Osteoblast (primary cell): ENCODE data around the gene SERBP1. TPM values are rescaled to one million over a fixed set of nuclear protein-coding genes. Genes with fewer than 3 reads are reported as not detected.

Experiments
- DNase-seq: peaks from one replicate; pipeline ENCODE4 v3.0.0; 2011; ENCODE audit warnings: low spot score, mixed read lengths; ENCODE audit not compliant: insufficient read length; ENCODE audit errors: missing footprints
- H2AFZ ChIP-seq: 2 replicates; pipeline ENCODE4 v1.6.0; 2011; ENCODE audit warnings: mild to moderate bottlenecking, low read length
- H3K27ac ChIP-seq: 2 replicates; pipeline ENCODE4 v1.5.1; 2011; ENCODE audit warnings: mild to moderate bottlenecking, low read depth, low read length, moderate library complexity
- H3K27me3 ChIP-seq: 2 replicates; pipeline ENCODE4 v1.6.0; 2012; ENCODE audit warnings: mild to moderate bottlenecking, control low read depth, inconsistent platforms, low read length, moderate library complexity; ENCODE audit not compliant: insufficient read depth
- H3K36me3 ChIP-seq: 2 replicates; pipeline ENCODE4 v1.5.1; 2011; ENCODE audit warnings: mild to moderate bottlenecking, low read length, control low read depth, moderate library complexity; ENCODE audit not compliant: insufficient read depth
- H3K4me1 ChIP-seq: 2 replicates; pipeline ENCODE4 v1.5.1; 2011; ENCODE audit warnings: mild to moderate bottlenecking, low read length, control low read depth, moderate library complexity; ENCODE audit not compliant: insufficient read depth
- H3K4me2 ChIP-seq: 2 replicates; pipeline ENCODE4 v1.6.0; 2011; ENCODE audit warnings: mild to moderate bottlenecking, low read length; ENCODE audit not compliant: insufficient read depth
- H3K4me3 ChIP-seq: fragments of 200-600 bp; sonication (generic); 3 replicates; pipeline ENCODE4 v1.5.1; 2012; ENCODE audit warnings: mild to moderate bottlenecking, low read length, inconsistent platforms; ENCODE audit not compliant: insufficient read depth
- H3K79me2 ChIP-seq: 2 replicates; pipeline ENCODE4 v1.6.0; 2012; ENCODE audit warnings: mild to moderate bottlenecking, low read length, control low read depth, inconsistent platforms; ENCODE audit not compliant: insufficient read depth
- H3K9me3 ChIP-seq: 2 replicates; pipeline ENCODE4 v1.5.1; 2011; ENCODE audit warnings: low read depth, low read length, control low read depth
- H4K20me1 ChIP-seq: 2 replicates; pipeline ENCODE4 v1.6.0; 2012; ENCODE audit warnings: mild to moderate bottlenecking, low read length, control low read depth; ENCODE audit not compliant: insufficient read depth
- total RNA-seq: library from RNA; depleted of rRNA; stranded (reverse); fragments of >200 nt; gene quantifications from 2 replicates; pipeline ENCODE4 v1.2.3, GENCODE V29; 2012
- TF ChIP-seq, protein P1 (sequence below): IDR thresholded peaks from 2 replicates; pipeline ENCODE4 v1.5.1; 2011; ENCODE audit warnings: mild to moderate bottlenecking, low read depth, low read length, moderate library complexity; ENCODE audit errors: extremely low read depth

SERBP1 gene
- total RNA-seq, 1 donor = 161 TPM

GRCh38 chr1:67429011-67429527 is 1.1 kb downstream of the SERBP1 start:
- DNase-seq = peak; percentile 58
- TF ChIP-seq, protein P1, sequence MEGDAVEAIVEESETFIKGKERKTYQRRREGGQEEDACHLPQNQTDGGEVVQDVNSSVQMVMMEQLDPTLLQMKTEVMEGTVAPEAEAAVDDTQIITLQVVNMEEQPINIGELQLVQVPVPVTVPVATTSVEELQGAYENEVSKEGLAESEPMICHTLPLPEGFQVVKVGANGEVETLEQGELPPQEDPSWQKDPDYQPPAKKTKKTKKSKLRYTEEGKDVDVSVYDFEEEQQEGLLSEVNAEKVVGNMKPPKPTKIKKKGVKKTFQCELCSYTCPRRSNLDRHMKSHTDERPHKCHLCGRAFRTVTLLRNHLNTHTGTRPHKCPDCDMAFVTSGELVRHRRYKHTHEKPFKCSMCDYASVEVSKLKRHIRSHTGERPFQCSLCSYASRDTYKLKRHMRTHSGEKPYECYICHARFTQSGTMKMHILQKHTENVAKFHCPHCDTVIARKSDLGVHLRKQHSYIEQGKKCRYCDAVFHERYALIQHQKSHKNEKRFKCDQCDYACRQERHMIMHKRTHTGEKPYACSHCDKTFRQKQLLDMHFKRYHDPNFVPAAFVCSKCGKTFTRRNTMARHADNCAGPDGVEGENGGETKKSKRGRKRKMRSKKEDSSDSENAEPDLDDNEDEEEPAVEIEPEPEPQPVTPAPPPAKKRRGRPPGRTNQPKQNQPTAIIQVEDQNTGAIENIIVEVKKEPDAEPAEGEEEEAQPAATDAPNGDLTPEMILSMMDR = no peak
- no peak overlapping the region for H2AFZ ChIP-seq
- H3K27me3 ChIP-seq = no peaks in the 10 kb centered on the region
- H3K9me3 ChIP-seq = no peaks in the 10 kb centered on the region
- peaks cover 48% of the 10 kb centered on the region for H4K20me1 ChIP-seq
- H3K4me1 ChIP-seq = peaks cover 24% of the 10 kb centered on the region
- peaks cover 23% of the 10 kb centered on the region for H3K36me3 ChIP-seq
- H3K4me2 ChIP-seq = peak overlapping the region; percentile 93
- peak overlapping the region; percentile 82 for H3K27ac ChIP-seq
- peaks cover 60% of the 10 kb centered on the region for H3K79me2 ChIP-seq
- peak overlapping the region; percentile 97 for H3K4me3 ChIP-seq

GRCh38 chr1:67427947-67428346 is 2.3 kb downstream of the SERBP1 start:
- Histone ChIP-seq H3K9me3 (no peaks in the 10 kb centered on the region), H3K4me1 (peaks cover 24% of the 10 kb centered on the region), H3K27me3 (no peaks in the 10 kb centered on the region), H3K27ac (peak overlapping the region; percentile 82), H2AFZ (no peak overlapping the region), H3K36me3 (peaks cover 33% of the 10 kb centered on the region), H4K20me1 (peaks cover 48% of the 10 kb centered on the region), H3K4me3 (peak overlapping the region; percentile 97), H3K4me2 (peak overlapping the region; percentile 93), H3K79me2 (peaks cover 71% of the 10 kb centered on the region)
- no peak for DNase-seq
- TF ChIP-seq, protein P1 = no peak

DNA sequence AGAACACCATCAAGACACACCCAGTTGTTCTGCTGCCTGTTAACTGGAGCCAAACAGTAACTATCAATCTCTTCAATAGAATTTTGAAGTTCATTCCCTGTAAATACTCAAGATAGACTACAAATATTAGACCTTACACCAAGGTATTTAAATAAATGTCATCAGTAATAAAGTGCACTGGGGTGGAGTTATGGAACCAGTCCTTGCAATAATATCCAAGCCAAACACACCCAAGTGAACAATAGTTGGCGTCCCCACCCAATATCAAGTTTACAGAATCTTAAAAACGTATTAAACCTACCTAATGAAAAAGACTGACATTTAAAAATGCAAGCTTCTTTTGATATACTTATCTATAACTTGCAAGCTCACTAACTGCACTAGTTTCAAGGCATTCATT is 2.7 kb downstream of the SERBP1 start:
- Histone ChIP-seq H3K4me2 (peak overlapping the region; percentile 93), H3K36me3 (peaks cover 38% of the 10 kb centered on the region), H3K4me1 (peaks cover 24% of the 10 kb centered on the region), H3K79me2 (peaks cover 76% of the 10 kb centered on the region), H3K4me3 (peak overlapping the region; percentile 97), H3K9me3 (no peaks in the 10 kb centered on the region), H3K27ac (no peak overlapping the region), H3K27me3 (no peaks in the 10 kb centered on the region), H2AFZ (no peak overlapping the region), H4K20me1 (peaks cover 48% of the 10 kb centered on the region)
- TF ChIP-seq, protein P1 = no peak
- DNase-seq = no peak

DNA sequence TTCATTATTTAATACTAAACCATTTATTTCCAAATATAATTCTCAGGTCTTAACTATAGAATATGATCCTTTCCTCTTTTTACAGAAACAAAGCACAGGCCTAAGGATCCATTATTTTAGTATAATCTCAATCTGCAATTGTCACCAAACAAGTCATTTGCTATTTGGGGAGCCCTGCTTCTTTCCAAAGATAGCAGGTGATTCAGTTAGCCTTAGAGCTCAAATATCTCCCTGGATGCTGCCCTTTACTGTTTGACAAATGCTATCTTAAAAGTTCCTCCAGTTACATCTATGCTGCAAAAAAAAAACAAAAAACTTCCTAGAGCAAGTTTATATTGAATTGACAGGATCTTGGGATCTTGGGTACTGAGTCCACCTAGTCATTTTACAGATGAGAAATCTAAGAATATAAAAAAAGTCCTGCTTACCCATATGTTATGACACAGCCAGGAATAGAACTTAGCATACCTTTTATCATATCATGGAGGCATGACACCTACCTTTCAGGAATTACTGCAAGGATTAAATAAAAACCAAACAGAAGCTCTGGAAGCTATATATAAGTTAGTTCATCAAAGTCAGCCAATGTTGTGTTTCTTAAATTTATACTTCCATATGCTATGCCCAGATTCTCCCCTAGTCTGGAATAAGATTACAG is 9.2 kb downstream of the SERBP1 start:
- Histone ChIP-seq H4K20me1 (peaks cover 41% of the 10 kb centered on the region), H3K36me3 (peaks cover 99% of the 10 kb centered on the region), H3K27ac (no peak overlapping the region), H3K27me3 (no peaks in the 10 kb centered on the region), H3K4me2 (no peak overlapping the region), H3K4me1 (no peaks in the 10 kb centered on the region), H2AFZ (no peak overlapping the region), H3K4me3 (no peak overlapping the region), H3K79me2 (peaks cover 92% of the 10 kb centered on the region), H3K9me3 (no peaks in the 10 kb centered on the region)
- TF ChIP-seq, protein P1 = no peak
- DNase-seq = no peak
